ENCODE measurements around the gene SCART1. TPM values are rescaled to one million over a fixed set of nuclear protein-coding genes. Genes with fewer than 3 reads are reported as not detected.
"Not testable (repeated sequence)": the region's sequence is repeated elsewhere in the genome, so short reads cannot be mapped to it uniquely, and the experiment has no call there.

The SCART1 gene
- total RNA-seq, result 3.2 TPM

DNA sequence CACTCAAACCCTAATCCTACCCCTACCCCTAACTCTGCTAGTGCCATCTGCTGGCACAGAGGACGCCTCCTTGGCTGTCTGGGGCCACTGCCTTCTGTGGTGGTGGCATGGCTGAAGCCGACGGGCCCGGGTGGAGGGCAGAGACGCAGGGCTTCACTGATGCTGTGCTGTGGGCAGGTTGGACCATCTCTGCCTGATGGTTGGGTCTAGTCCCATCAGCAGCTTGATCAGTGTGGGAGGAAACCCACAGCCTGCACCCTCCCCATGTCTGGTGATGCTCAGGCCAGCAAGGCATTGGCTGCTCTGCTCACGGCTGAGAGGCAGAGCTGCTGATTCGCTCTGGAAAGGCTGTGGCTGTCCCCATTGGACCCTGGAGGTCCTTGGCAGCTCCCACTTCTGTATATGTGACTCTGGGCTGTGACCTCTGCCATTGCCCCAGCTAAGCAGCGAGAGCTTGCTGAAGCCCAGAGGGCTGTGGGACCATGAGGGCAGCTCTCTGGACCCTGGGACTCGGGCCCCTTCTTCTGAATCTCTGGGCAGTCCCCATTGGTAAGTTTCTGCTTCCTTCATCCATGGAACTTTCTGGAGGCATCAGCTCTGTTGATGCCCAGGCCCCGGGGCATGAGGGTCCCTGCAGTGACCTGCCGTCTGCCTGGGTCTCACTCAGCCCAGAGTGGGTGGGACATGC lies at the start of gene SCART1:
Gene SCART1, plus strand, starts transcription at position 430 of the 688 bp plus-strand sequence. Its CDS starts 53 bp downstream, at position 483.
- no peak for DNase-seq (ENCODE audit: low read depth in 2 of 3, low spot score in 2 of 3)

- DNase-seq (ENCODE audit: low read depth in 2 of 3, low spot score in 2 of 3), result no peak
These were observed 48.5 kb upstream of the SCART1 start for GRCh38 chr10:133405272-133405671.

DNA sequence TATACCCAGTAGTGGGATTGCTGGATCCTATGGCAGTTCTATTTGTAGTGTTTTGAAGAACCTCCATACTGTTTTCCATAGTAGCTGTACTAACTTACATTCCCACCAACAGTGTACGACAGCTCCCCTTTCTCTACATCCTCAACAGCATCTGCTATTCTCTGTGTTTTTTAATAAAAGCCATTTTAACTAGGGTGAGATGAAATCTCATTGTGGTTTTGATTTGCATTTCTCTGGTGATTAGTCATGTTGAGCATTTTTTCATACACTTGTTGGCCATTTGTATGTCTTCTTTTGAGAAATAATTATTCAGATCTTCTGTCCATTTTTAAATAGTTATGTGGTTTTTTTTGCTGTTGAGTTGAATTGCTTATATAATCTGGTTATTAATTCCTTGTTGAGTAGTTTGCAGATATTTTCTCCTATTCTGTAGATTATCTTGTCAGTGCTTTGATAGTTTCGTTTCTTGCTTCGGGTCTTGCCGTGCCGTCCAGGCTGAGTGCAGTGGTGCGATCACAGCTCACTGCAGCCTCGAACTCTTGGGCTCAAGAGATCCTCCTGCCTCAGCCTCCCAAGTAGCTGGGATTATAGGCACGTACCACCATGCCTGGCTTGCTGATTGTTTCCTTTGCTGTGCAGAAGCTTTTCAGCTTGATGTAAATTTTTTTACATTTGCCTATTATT lies 47.8 kb upstream of the SCART1 start:
- DNase-seq (ENCODE audit: low read depth in 2 of 3, low spot score in 2 of 3), result no peak

GRCh38 chr10:133411523-133412380 lies 42.0 kb upstream of the SCART1 start:
- no peak for DNase-seq (ENCODE audit: low read depth in 2 of 3, low spot score in 2 of 3)

DNA sequence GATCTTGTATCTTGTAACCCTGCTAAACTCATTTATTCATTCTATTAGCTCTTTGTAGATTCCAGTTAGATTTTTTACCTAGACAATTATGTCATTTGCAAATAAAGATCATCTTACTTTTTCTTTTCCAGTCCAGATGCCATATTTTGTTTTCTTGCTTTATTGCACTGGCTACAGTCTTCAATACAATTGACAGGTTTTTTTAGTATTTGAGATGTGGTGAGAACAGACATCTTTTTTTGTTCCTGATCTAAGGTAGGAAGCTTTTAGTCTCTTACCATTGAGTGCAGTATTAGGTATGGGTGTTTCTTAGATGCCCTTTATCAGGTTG lies 41.4 kb upstream of the SCART1 start:
- DNase-seq (ENCODE audit: low read depth in 2 of 3, low spot score in 2 of 3), result no peak

DNA sequence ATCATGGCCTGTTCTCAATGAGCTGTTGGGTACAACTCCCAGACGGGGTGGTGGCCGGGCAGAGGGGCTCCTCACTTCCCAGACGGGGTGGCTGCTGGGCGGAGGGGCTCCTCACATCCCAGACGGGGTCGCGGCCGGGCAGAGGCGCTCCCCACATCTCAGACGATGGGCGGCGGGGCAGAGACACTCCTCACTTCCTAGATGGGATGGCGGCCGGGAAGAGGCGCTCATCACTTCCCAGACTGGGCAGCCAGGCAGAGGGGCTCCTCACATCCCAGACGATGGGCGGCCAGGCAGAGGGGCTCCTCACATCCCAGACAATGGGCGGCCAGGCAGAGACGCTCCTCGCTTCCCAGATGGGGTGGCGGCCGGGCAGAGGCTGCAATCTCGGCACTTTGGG lies 39.3 kb upstream of the SCART1 start:
- DNase-seq (ENCODE audit: low read depth in 2 of 3, low spot score in 2 of 3), result not testable (repeated sequence)

GRCh38 chr10:133415752-133416151 lies 38.0 kb upstream of the SCART1 start:
- DNase-seq (ENCODE audit: low read depth in 2 of 3, low spot score in 2 of 3), result no peak

DNA sequence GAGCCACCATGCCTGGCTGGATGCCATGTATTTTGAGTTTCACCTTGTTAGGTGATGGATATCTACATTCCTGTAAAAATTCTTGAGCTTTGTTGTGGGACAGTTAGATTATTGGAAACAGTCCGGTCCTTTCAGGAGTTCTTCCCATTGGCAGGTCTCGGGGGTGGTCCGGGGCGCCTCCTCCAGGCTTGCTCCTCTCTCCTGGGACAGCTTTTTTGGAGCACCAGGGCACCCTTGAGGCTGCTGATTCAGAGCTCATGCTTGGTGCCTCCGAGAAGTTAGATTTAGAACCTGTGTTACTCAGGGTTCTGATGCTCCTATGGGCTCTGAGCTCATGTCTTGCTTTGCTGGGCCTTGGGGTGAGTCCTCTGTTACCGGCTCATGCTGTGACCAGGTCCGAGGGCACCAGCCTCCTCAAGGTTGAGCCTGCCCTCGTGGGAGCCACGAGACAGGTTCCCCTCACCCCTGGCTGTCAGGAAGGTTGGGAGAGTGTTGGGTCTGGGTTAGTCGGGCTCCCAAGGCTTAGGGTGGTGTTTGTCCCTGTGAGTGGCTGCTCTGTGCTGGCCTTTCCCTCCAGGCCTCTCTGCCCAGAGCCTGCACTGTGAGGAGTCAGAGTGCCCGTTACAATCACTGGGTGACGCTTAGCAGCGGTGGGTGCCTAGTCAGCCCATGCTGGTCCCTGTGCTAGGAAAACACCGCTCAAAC lies 35.3 kb upstream of the SCART1 start:
- DNase-seq (ENCODE audit: low read depth in 2 of 3, low spot score in 2 of 3), result no peak

DNA sequence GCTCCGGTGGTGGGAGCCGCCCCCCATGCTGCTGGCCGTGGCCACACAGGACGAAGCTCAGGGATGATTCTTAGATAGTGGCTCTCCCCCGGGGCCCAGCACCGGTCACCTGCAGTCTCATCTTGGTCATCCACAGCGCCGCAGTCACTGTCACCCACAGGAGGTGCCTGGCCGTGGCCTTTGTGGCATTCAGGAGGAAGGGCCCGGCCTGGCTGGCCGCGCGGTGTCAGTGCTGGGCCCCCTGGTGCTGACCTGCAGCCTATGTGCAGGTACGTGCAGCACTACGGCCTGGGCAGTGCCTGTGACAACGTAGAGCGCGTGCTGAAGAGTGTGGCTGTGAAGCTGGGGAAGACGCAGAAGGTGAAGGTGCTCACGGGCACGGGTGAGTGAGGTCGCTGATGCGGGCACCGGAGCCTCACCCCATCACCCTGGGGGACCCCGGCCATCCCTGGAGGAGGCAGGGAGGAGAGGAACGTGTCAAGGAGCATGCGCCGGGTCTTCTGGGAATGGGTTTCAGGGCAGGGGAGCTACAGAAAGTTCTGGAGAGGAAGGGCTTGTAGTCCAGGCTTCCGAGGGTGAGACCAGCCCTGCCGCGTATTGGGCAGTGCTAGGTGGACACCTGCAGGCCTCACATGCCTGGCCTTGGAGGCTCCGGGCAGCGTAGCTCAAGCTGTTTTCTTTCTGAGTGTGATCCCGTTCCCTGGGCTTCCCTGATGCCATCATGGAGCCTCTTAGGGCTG lies 34.4 kb upstream of the SCART1 start:
- no peak for DNase-seq (ENCODE audit: low read depth in 2 of 3, low spot score in 2 of 3)

DNA sequence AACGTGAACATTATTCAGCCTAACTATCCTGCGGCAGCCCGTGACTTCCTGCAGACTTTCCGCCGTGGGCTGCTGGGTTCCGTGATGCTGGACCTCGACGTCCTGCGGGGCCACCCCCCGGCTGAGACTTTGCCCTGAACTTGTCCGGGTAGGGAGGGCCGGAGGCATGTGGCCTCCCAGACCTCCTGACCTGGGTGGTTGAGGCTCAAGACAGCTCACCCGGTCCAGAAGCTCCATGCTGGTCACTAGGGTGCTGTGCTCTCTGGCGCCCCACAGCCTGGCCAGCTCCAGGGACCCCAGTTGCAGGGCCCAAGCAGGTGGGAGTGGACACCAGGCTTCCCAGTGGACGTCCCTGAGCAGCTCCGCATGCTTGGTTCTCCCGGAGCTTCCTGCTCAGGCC lies 33.7 kb upstream of the SCART1 start:
- DNase-seq (ENCODE audit: low read depth in 2 of 3, low spot score in 2 of 3), result no peak

DNA sequence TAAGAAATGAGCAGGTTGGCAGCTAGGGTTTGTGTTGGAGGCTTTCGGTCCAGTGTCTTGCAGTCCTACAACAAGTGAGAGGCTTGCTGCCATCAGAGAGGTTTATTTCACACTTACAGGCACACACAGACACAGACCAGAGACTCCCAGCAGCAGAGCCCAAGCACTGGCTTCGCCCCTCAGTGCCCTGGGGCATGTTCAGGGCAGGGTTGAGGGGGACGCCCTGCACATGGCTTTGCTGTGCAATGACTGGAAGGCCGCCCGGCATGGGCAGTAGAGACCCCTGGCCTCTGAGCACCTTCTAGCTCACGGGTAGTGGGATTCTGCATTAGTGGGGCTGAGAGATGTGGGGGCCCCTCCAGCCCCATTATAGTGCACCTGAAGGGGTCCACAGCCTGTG lies 33.2 kb upstream of the SCART1 start:
- DNase-seq (ENCODE audit: low read depth in 2 of 3, low spot score in 2 of 3), result no peak

GRCh38 chr10:133421336-133422222 lies 32.2 kb upstream of the SCART1 start:
- no peak for DNase-seq (ENCODE audit: low read depth in 2 of 3, low spot score in 2 of 3)

DNA sequence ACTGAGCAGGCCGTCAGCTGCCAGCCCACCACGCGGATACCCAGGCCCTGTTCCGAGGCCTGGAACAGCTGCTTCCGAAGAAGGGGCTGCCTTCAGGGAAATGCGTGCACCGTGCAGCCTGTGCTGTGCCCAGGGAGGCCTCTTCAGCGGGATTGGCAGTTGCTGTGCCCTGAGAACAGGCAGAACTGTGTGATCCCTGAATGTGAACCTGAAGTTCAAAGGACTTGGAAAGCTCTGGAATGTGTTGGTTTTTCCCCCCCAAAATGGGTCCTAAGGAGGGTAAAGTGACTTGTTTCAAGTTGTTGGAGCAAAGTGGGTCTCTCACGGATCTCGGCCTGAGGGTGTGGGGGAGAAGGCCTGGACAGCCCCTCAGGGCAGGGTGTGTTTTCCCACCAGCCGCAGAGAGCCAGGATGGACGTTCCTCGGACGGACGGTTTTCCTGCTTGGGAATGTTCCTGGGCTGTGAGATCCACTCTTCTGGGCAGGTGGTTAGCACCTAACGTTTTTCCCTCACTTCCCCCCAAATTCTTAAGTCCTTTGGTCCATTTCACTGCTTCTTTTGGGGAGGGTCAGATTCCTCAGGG lies 31.4 kb upstream of the SCART1 start:
- DNase-seq (ENCODE audit: low read depth in 2 of 3, low spot score in 2 of 3), result no peak

DNA sequence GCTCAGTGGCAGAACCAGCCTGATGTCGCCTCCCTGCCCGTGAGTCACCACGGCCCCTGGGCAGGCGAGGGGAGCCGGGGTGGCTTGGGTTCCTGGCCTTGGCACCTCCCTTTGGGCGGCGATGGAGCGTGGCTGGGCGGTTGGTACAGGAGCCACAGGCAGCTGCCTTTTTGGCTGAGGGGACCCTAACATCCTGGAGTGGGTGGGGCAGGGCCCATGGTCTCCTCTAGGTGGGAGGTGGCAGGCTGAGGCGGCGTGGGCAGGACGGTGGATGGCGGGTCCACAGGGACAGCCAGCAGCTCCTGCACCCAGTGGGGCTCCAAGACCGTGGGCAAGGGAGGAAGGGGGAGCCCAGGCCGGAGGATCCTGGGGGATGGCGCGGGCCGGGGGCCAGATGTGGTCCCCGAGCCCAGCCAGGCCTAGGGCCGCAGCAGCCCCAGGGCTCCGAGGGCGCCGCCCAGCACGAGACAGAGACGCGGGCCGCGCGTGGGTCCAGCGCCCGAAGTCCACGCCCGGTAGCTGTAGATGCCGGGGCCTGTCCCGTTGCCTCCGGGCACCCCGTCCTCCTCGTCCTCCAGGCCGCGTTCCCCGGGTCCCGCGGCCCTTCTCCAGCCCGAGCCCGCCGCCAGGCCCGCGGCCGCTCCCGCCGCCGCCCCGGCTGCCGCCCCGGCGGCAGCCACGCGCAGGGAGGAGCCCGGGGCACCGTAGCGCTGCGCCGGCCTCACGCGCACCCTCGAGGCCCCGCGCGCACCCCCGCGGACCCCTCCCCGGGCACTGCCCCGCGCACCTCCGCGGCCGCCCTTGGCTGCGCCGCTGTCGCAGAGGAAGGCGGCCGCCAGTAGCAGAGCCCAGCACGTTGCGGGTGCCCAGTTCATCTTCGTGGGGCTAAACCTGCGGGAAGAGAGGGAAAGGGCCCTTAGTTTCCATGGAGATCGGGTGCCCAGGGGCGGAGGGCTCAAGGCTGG lies 30.7 kb upstream of the SCART1 start:
- DNase-seq (ENCODE audit: low read depth in 2 of 3, low spot score in 2 of 3), result no peak

GRCh38 chr10:133424102-133424501 lies 29.6 kb upstream of the SCART1 start:
- DNase-seq (ENCODE audit: low read depth in 2 of 3, low spot score in 2 of 3), result not testable (repeated sequence)

GRCh38 chr10:133424601-133425000 lies 29.1 kb upstream of the SCART1 start, which contains the start of gene SPRN:
Gene SPRN, minus strand, starts transcription at chr10:133424625. Its CDS starts 944 bp downstream, at chr10:133423681.
- not testable (repeated sequence) for DNase-seq (ENCODE audit: low read depth in 2 of 3, low spot score in 2 of 3)

GRCh38 chr10:133429571-133429970 lies 24.2 kb upstream of the SCART1 start:
- DNase-seq (ENCODE audit: low read depth in 2 of 3, low spot score in 2 of 3), result not testable (repeated sequence)
